ENCODE data around the gene ABCC3. TPM values are rescaled to one million over a fixed set of nuclear protein-coding genes. Genes with fewer than 3 reads are reported as not detected.

ABCC3 gene
- total and polyA plus RNA-seq, 9 of the 15 experiments (the other 6 are each of a cell fraction or from before 2014, with no cell fraction given) = 0.03 to 1.6 (median 0.42) TPM; not detected in 5

GRCh38 chr17:50721194-50722010, 86.7 kb downstream of the ABCC3 start (continued):
- TF ChIP-seq ZBTB12 (CRISPR knock-in tag; IDR thresholded peaks at IDR 0.05) (no peak), ZEB2 (IDR thresholded peaks at IDR 0.05) (0 out of 2 replicates have a peak, but pooled peaks have one; percentile 34), TCF3 (CRISPR knock-in tag; IDR thresholded peaks at IDR 0.05) (peak; percentile 33; the same call in 1 of the 2 replicates), EP400 (IDR thresholded peaks at IDR 0.05) (peak; percentile 63; the same call in 1 of the 2 replicates), ZNF316 (IDR thresholded peaks at IDR 0.05) (peak; percentile 77), XRCC3 (IDR thresholded peaks at IDR 0.05) (no peak), MTA3 (IDR thresholded peaks at IDR 0.05; ENCODE audit: borderline replicate concordance) (no peak), CUX1 (CRISPR knock-in tag; IDR thresholded peaks at IDR 0.05) (no peak), AFF4 (CRISPR knock-in tag; IDR thresholded peaks at IDR 0.05) (peak; percentile 33; the same call in 1 of the 2 replicates), CHD2 (IDR thresholded peaks at IDR 0.05; ENCODE audit: low read depth, low read length) (no peak)
